ENCODE results near the gene PTPRU. TPM values are rescaled to one million over a fixed set of nuclear protein-coding genes. Genes with fewer than 3 reads are reported as not detected.
"Not testable (repeated sequence)": the region's sequence is repeated elsewhere in the genome, so short reads cannot be mapped to it uniquely, and the experiment has no call there.

Gene PTPRU
- total and polyA plus RNA-seq, 2 experiments from 2014 or later = 23.2 to 89.7 TPM

GRCh38 chr1:29298246-29298645 is 61.9 kb downstream of the PTPRU start:
- TF ChIP-seq, protein P1, sequence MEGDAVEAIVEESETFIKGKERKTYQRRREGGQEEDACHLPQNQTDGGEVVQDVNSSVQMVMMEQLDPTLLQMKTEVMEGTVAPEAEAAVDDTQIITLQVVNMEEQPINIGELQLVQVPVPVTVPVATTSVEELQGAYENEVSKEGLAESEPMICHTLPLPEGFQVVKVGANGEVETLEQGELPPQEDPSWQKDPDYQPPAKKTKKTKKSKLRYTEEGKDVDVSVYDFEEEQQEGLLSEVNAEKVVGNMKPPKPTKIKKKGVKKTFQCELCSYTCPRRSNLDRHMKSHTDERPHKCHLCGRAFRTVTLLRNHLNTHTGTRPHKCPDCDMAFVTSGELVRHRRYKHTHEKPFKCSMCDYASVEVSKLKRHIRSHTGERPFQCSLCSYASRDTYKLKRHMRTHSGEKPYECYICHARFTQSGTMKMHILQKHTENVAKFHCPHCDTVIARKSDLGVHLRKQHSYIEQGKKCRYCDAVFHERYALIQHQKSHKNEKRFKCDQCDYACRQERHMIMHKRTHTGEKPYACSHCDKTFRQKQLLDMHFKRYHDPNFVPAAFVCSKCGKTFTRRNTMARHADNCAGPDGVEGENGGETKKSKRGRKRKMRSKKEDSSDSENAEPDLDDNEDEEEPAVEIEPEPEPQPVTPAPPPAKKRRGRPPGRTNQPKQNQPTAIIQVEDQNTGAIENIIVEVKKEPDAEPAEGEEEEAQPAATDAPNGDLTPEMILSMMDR (IDR thresholded peaks at IDR 0.05; ENCODE audit: low read depth, low read length) = no peak
- Histone ChIP-seq H3K9me3 (ENCODE audit: low read depth) (no peaks in the 10 kb centered on the region), H3K27me3 (no peaks in the 10 kb centered on the region), H3K4me3 (no peak overlapping the region), H3K27ac (no peak overlapping the region), H3K36me3 (no peaks in the 10 kb centered on the region), H3K4me1 (ENCODE audit: low read depth) (no peaks in the 10 kb centered on the region)
- no peak for DNase-seq (ENCODE audit: low read depth in 1 of 2, low spot score in 1 of 2)

DNA sequence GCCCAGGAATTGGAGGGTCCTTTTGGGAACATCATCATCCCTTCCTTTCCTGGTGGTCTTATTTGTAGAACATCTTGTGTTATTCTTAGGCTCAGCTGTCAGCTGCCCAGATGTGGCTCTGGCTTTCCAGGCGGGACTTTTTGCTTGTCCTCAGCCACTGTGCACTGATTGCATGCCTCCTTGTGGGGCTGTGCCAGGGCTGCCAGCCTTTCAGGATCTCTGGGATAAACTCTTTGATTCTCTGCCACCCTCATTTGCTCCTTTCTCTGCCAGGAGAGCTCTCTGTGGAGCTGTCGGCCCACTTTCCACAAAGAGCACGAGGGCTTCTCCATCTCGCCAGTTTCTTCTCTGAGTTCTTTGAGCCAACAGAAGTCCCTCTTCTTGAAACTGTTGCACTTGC is 63.1 kb downstream of the PTPRU start:
- Histone ChIP-seq H3K27ac (no peak overlapping the region), H3K4me3 (no peak overlapping the region), H3K9me3 (ENCODE audit: low read depth) (no peaks in the 10 kb centered on the region), H3K27me3 (no peaks in the 10 kb centered on the region), H3K36me3 (no peaks in the 10 kb centered on the region), H3K4me1 (ENCODE audit: low read depth) (peaks cover 8% of the 10 kb centered on the region)
- TF ChIP-seq, protein P1 (IDR thresholded peaks at IDR 0.05; ENCODE audit: low read depth, low read length) = no peak
- DNase-seq (ENCODE audit: low read depth in 1 of 2, low spot score in 1 of 2) = no peak

DNA sequence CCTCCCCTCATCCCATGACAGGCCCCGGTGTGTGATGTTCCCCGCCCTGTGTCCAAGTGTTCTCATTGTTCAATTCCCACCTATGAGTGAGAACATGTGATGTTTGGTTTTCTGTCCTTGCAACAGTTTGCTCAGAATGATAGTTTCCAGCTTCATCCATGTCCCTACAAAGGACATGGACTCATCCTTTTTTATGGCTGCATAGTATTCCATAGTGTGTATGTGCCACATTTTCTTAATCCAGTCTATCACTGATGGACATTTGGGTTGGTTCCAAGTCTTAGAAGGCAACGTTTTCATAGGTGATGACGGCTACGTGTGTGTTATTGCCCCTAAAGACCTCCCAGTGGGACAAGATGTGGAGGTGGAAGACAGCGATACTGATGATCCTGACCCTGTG is 65.4 kb downstream of the PTPRU start:
- H3K4me3 ChIP-seq; H3K9me3 ChIP-seq (ENCODE audit: low read depth); H3K27me3 ChIP-seq: not testable (repeated sequence)

GRCh38 chr1:29303201-29304024 is 67.1 kb downstream of the PTPRU start:
- H3K4me1 ChIP-seq (ENCODE audit: low read depth) = peaks cover 12% of the 10 kb centered on the region
- no peak for DNase-seq (ENCODE audit: low read depth in 1 of 2, low spot score in 1 of 2)
- no peaks in the 10 kb centered on the region for H3K9me3 ChIP-seq (ENCODE audit: low read depth)
- H3K27ac ChIP-seq = no peak overlapping the region
- no peaks in the 10 kb centered on the region for H3K27me3 ChIP-seq
- TF ChIP-seq, protein P1 (IDR thresholded peaks at IDR 0.05; ENCODE audit: low read depth, low read length) = no peak
- H3K4me3 ChIP-seq = no peak overlapping the region
- H3K36me3 ChIP-seq = no peaks in the 10 kb centered on the region

More for the DNA sequence above, 65.4 kb downstream of the PTPRU start:
- H3K4me1 ChIP-seq (ENCODE audit: low read depth) = peaks cover 12% of the 10 kb centered on the region
- H3K27ac ChIP-seq; DNase-seq (ENCODE audit: low read depth in 1 of 2, low spot score in 1 of 2); H3K36me3 ChIP-seq: not testable (repeated sequence)

GRCh38 chr1:29304025-29304684 is 67.8 kb downstream of the PTPRU start:
- TF ChIP-seq, protein P1 (IDR thresholded peaks at IDR 0.05; ENCODE audit: low read depth, low read length) = no peak
- DNase-seq (ENCODE audit: low read depth in 1 of 2, low spot score in 1 of 2) = no peak
- H3K27me3 ChIP-seq = no peaks in the 10 kb centered on the region
- H3K4me1 ChIP-seq (ENCODE audit: low read depth) = peaks cover 12% of the 10 kb centered on the region
- H3K9me3 ChIP-seq (ENCODE audit: low read depth) = no peaks in the 10 kb centered on the region
- no peak overlapping the region for H3K4me3 ChIP-seq
- H3K27ac ChIP-seq = peak overlapping the region; percentile 36
- H3K36me3 ChIP-seq = no peaks in the 10 kb centered on the region

DNA sequence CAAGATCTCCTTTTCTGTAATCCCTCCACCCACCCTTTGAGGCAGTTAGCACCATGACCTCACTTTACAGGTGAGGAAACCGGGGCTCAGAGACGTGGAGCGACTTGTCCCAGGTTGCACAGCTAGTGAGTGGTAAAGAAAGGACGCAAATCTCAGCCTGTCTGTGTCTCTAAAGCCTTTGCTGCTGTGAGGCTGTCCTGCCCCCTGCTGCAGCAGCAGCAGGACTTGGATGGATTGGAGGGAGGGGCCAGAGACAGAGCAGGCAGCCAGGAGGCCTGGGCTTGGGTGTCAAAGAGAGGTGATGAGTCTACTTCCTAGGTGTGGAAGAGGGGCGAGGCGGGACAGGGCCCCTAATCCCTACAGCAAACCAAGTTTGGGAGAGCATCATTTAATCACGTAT is 69.6 kb downstream of the PTPRU start:
- no peaks in the 10 kb centered on the region for H3K27me3 ChIP-seq
- H3K27ac ChIP-seq = no peak overlapping the region
- H3K36me3 ChIP-seq = no peaks in the 10 kb centered on the region
- no peaks in the 10 kb centered on the region for H3K9me3 ChIP-seq (ENCODE audit: low read depth)
- DNase-seq (ENCODE audit: low read depth in 1 of 2, low spot score in 1 of 2) = peak in 1 of 2 donors; percentile 13
- H3K4me1 ChIP-seq (ENCODE audit: low read depth) = peaks cover 12% of the 10 kb centered on the region
- no peak overlapping the region for H3K4me3 ChIP-seq
- TF ChIP-seq, protein P1 (IDR thresholded peaks at IDR 0.05; ENCODE audit: low read depth, low read length) = no peak

Measured in cardiac muscle cell (in vitro differentiated cells and primary cell).